ENCODE data around the gene ARID3C.

DNA sequence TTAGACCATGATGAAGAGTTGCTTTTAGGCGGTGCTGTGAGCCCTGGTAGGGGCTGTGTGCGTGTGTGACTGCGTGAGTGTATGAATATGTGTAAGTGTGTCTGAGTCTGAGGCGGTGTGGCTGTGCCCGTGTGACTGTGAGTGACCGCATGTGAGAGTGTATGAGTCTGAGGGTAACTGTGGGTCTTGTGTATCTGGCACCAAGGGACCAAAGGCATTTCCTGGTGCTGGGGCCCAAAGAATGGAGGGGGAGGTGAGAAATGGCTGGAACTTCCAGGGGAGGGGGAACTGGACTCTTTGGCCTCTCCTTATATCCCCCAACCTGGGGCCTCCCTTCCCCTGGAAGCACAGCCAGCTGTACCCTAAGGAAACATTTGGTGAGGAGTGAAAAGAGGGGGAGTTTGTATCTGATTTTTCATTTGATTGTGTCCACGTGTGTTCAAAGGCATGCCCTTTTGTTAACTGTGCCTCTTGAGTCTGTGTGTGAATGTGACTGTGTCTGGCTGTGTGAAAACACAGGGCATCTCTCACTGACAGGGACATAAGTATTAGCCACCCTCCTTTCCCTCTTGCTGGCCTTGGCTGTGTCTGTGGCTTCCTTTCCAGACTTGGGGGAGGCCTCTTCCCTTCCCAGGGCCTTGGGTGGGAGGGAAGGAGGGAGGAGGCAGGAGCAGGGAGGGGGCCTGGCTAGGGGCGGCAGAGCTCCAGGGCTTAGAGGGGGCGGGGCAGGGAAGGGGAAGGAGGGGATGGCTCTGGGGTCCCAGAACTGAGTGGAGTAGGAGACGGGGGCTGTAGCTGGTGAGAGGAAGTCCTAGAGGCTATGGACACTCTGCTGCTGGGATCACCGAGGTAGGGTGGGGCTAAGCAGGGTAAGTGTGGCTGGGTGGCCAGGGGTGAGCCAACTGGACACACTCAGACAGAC lies 24.5 kb upstream of the ARID3C start:
- TF ChIP-seq EZH2phosphoT487 (IDR thresholded peaks at IDR 0.05; ENCODE audit: borderline replicate concordance, low read depth, low read length) = no peak
- TF ChIP-seq, protein P1, sequence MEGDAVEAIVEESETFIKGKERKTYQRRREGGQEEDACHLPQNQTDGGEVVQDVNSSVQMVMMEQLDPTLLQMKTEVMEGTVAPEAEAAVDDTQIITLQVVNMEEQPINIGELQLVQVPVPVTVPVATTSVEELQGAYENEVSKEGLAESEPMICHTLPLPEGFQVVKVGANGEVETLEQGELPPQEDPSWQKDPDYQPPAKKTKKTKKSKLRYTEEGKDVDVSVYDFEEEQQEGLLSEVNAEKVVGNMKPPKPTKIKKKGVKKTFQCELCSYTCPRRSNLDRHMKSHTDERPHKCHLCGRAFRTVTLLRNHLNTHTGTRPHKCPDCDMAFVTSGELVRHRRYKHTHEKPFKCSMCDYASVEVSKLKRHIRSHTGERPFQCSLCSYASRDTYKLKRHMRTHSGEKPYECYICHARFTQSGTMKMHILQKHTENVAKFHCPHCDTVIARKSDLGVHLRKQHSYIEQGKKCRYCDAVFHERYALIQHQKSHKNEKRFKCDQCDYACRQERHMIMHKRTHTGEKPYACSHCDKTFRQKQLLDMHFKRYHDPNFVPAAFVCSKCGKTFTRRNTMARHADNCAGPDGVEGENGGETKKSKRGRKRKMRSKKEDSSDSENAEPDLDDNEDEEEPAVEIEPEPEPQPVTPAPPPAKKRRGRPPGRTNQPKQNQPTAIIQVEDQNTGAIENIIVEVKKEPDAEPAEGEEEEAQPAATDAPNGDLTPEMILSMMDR (conservative IDR thresholded peaks at IDR 0.05; ENCODE audit: low read length) = no peak

All from OCI-LY7 (cell line).